ENCODE results near the gene NELFB.

NELFB gene

DNA sequence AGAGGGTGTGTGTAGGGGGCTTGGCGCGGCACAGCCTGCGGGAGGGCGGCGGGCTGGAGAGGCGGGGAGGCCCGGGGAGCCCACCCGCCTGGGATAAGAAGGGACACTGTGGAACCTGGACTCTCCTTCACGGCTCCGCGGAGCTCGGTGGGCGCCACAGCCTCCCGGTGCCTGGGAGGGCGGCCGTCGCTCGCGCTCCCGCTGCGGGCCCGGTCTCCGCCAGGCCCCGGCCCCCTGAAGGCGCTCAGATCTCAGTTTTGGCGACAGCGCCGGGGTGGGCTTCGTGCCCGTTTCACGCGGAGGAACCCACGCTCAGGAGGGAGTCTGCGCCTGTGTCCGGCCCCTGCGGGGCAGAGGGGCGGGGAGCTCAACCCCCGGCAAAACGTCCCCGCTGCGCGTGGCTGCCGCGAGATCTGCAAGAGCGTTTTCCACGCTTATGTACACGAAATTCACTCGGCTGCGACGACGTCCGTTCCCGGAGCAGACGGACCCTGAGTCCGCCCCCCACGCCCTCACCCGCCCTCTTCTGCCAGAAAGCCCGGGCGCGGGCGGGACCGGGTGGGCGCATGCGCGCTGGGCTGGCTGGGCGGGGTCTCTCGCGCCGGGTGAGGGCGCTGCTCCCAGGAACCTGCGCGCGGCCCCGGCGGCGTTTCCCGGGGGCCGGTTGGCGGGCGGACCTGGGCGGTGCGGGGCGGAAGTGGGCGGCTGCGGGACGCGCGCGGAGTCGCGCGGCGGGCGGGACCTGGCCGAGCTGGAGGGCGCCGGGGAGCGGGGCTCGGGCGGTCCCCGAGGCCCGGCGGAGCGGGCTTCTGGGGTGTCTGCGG lies at the start of gene NELFB:
Gene NELFB (plus strand): TSS at position 704 of the 824 bp plus-strand sequence.
- peak; percentile 91 for DNase-seq (ENCODE audit: low read depth, low spot score)

GRCh38 chr9:137206602-137207001 lies 48.5 kb upstream of the NELFB start:
- DNase-seq (ENCODE audit: low read depth, low spot score) = no peak

DNA sequence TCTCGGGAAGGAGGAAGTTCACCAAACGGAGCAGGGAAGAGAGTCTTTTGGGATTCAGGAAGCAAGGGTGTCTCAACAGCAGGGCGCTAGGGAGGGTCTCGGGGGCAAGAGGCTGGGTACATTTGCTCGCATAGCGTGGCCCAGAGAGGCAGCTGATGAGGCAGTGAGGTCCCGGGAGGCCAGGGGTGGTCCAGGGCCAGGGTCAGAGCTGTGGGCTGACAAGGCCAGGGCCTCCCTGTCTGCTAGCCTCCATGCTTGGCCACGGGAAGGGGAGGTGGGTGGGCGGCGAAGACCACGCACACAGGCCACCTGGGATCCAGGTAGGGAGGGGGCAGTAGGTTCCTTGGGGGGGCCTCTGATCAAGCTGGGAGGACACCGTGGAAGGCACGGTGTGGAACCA lies 43.6 kb upstream of the NELFB start:
- no peak for DNase-seq (ENCODE audit: low read depth, low spot score)

GRCh38 chr9:137212520-137212919 lies 42.6 kb upstream of the NELFB start:
- DNase-seq (ENCODE audit: low read depth, low spot score) = no peak

- DNase-seq (ENCODE audit: low read depth, low spot score) = no peak
Measured at GRCh38 chr9:137213160-137214060, 41.7 kb upstream of the NELFB start.

GRCh38 chr9:137214620-137215019 lies 40.5 kb upstream of the NELFB start:
- DNase-seq (ENCODE audit: low read depth, low spot score) = no peak

DNA sequence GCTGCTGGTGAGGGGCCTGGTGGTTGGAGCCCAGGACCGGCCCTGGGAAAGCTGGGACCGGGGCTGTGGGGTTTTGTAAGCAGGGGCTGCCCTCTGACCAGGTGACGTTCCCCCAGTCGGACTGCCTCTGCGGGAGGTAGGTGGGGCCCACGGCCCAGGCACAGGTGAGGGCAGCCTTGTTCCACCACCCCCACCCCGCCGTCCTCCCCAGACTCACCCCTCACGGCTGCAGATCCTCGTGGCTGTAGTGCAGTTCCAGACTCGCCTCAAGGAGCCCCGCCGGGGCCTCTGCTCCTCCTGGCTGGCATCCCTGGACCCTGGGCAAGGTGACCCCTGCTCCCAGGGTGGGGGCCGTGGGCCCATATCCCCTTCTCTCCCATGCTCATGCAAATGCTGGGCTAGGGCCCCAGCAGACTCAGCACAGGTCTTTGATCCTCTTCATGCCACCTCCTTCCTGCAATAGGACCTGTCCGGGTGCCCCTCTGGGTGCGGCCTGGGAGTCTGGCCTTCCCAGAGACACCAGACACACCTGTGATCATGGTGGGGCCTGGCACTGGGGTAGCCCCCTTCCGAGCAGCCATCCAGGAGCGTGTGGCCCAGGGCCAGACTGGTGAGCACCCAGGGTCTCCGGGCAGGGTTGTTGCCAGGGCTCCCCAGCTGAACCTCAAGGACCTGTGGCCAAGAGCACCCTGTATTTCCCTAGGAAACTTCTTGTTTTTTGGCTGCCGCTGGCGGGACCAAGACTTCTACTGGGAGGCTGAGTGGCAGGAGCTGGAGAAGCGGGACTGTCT lies 39.7 kb upstream of the NELFB start:
- DNase-seq (ENCODE audit: low read depth, low spot score) = no peak

DNA sequence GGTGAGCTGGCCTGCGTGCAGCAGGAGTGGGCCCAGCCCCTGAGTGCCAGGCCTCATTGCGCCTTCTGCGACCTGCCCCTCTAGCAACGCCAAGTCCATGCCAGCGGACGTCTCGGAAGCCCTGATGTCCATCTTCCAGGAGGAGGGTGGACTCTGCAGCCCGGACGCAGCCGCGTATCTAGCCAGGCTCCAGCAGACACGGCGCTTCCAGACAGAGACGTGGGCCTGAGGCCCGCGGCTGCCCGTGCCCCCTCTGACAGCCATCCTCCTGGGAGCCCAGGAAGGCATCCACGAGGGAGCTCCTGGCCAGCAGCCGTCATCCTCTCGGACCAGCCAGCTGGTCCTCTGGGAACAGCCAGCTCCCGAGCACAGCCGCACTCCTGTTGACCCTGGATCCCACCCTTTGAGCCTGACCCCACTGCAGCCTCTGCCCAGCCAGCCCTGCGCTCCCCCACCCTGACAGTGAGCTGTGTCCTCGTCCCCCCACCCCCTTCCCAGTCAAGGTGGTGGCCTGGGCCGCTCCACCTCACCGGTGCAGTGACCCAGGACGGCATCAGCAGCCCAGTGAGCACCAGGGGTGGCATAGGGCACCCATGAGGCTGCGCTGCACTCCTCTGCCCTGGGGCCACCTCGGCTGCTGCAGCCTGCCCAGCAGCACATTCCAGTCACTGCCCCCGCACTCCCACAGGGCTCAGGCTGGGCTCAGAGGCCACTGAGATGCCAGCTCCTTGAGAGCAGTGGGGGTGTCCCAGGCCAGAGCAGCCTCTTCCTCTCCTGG lies 38.8 kb upstream of the NELFB start:
- no peak for DNase-seq (ENCODE audit: low read depth, low spot score)

DNA sequence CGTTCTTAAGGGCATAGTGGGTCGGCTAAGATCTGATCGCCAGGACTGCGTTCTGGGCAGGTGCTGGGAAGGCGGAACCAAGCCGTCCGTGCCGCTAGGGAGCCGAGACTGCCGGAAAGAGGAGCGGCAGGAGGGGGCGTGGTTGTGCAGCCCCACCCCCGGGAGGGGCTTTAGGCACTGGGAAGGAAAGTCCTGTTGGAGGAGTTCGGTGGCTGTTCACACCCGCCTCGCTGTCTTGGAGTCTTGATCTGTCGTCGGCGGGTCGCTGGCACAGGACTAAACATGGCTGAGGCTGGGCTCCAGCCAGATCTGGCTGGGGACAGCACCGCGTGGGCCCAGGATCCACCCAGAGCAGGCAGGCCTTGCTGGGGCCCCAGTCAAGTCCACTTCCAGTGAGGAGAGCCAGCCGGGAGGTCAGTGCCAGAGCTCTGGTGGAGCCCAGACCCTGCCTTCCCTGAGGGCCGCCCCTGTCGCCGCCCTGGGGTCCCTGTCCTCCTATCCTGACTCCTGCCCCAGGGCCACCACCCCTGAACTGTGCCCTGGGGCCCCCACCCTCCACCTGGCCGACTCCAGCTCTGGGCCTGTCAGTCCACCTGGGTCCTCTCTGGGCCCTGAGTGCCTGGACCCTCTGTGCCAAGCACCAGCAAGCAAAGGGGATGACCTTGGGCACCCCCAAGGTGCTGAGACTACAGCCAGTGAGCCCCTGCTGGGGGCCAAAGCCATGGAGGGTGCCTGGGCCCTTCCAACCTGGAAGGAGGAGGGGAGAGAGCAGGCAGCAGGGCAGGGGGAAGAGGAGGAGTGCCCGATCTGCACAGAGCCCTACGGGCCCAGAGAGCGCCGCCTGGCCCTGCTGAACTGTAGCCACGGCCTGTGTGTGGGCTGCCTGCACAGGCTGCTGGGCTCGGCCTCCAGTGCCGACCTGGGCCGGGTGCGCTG lies 37.6 kb upstream of the NELFB start:
- DNase-seq (ENCODE audit: low read depth, low spot score) = no peak

- no peak for DNase-seq (ENCODE audit: low read depth, low spot score)
Measured at GRCh38 chr9:137218212-137218753, 36.8 kb upstream of the NELFB start.

- no peak for DNase-seq (ENCODE audit: low read depth, low spot score)
Measured at GRCh38 chr9:137218754-137219271, 36.3 kb upstream of the NELFB start.

DNA sequence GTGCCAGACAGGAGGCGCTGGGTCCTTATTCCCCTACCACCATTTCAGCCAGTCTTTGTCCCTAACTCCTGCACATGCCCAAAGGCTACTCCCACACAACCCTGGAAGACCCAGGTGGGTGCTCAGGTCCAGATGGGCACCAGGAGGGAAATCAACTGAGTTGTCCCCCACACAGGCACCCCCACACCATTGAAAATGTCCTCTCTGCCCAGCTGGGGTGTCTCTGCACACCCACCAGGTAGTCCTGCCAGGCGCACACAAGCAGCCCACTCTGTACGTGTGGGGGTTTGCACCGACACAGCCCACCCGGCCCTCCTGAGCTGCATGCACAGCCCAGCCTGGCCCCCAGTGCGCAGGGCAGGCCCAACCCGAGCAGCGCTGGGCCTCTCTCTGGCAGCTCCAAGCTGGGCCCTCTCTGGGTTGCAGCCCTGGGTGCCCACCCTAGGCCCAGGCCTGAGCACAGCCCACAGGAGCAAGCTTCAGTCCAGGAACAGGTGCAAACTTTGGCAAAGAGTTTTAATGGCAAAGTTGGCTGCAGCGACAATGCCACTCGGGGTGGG lies 35.3 kb upstream of the NELFB start:
- DNase-seq (ENCODE audit: low read depth, low spot score) = no peak

- DNase-seq (ENCODE audit: low read depth, low spot score) = no peak
Measured at GRCh38 chr9:137220317-137221094, 34.6 kb upstream of the NELFB start.

GRCh38 chr9:137221095-137221505 lies 34.0 kb upstream of the NELFB start:
- DNase-seq (ENCODE audit: low read depth, low spot score) = no peak

DNA sequence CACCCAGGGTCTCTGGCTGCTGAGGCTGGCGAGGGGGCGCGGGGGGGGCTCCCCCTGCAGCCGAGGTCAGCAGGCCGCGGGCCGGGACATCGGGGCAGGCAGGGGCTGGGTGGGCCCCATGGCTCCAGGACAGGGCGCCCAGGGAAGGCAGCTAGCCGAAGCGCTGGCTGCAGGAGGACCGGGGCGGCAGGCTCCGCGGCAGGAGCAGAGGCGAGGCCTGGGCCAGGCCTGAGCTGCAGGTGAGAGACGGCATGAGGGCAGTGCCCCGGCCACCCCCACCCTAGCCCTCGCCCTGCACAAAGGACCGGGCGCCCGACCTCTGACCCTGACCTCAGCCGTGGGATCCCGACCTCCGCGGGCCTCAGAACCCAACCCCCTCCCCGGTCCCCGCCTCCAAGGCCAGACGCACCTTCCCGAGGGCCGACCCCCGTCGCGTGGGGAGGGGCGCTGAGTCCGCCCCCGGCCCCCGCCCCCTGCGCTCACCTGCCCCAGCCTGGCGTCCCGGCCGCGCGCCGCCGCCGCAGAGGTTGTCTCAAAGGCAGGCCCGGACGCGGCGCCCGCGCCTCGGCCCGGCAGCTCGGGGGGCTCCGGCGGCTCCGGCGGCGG lies 33.5 kb upstream of the NELFB start:
- DNase-seq (ENCODE audit: low read depth, low spot score) = no peak

DNA sequence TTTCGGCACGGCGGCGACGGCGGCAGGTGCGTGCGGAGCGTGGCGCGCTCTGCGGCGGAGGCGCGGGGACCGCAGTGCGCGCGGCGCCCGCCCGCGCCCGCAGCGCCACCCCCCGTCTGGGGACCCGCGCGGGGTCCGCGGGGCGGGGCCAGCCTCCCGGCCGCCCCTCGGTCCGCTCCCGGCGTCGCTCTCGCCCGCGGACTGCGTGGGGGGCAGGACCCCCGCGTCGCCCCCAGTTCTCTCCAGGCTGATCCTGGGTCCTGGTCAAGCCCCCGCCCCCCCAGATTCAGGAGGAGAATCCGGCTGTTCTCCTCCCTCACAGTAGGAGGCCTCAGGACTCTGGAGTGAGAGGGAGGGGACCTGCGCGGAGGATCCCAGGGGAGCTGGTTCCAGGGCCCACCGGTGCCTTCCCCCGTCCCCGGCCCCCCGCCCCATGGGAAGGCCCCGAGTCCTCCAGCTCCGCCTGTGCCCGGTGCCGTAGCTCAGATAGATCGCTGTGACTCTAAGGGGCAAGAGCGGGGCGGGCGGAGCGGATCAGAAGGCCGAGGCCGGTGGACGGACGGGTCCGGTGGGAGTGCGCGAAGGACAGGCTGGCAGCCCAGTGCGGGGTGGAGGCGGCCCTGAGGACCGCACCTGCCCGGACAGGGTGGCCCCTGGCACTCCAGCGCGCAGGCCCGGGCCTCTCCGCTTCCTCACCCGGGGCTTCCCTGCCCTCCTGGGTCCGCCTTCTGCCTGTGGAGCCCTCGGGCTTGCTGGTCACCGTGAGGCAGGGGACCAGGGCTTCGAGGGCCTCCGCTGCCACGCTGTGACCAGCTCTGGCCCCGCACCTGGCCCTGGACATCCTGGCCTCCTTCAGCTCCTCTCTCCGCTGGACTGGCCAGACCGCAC lies 32.7 kb upstream of the NELFB start, which contains the start of gene RNF208:
Gene RNF208 (minus strand): TSS at position 51 of the 888 bp plus-strand sequence. CDS start 1,028 bp downstream, outside the sequence.
- DNase-seq (ENCODE audit: low read depth, low spot score) = no peak

Data from activated CD4-positive, CD25-positive, alpha-beta regulatory T cell treated with anti-CD3 and anti-CD28 coated beads, Interleukin-2, amount 50 U/mL, for 16 hours (primary cell).